Activated CD4-positive, alpha-beta T cell treated with anti-CD3 and anti-CD28 coated beads for 24 hours (primary cell): ENCODE results near the gene CGB1.

Experiments used
- DNase-seq, 2 donors: peaks; one replicate each; pipeline ENCODE4 v3.0.0-alpha.2; 2020; ENCODE audit warnings: low read depth in 2 of 2

The CGB1 gene

GRCh38 chr19:48994035-48994386 is 42.7 kb downstream of the CGB1 start:
- DNase-seq, result no peak

- peak; percentile 99 for DNase-seq
Measured at GRCh38 chr19:48993175-48994034, 43.3 kb downstream of the CGB1 start, which contains the start of the genes GYS1 and RUVBL2. Gene GYS1 (minus strand): TSS chr19:48993309. CDS start chr19:48993112, 197 bp downstream. Gene RUVBL2 (plus strand): TSS chr19:48993887. CDS start chr19:48993912, 25 bp downstream.

DNA sequence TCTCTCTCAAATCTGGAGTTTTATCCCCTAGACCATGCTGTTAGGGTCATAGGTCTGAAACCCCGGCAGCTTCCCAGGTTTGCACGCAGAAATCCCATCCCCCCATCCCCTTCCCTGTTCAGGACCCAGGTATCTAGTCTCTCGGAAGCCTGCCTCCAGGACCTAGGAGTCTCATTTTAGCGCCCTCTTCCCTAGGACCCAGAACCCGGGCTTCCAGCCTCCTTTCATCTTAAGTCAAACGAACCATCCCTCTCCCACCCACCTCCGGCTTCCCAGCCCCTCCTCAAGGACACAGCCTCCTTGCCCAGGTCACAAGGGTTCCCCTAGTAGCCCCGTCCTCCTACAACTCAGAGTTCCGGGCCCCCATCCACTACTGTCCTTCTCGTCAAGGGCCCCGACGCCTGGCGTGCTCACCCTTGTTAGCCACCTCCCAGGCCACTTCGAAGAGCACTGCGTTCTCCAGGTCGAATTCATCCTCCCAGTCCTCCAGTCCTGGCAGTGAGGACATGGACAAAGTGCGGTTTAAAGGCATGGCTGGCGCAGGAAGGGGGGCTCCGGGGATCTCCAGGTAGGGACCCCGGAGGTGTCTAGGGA is 44.0 kb downstream of the CGB1 start:
- no peak for DNase-seq

- DNase-seq, result no peak
Measured at GRCh38 chr19:48991873-48992580, 44.7 kb downstream of the CGB1 start.

DNA sequence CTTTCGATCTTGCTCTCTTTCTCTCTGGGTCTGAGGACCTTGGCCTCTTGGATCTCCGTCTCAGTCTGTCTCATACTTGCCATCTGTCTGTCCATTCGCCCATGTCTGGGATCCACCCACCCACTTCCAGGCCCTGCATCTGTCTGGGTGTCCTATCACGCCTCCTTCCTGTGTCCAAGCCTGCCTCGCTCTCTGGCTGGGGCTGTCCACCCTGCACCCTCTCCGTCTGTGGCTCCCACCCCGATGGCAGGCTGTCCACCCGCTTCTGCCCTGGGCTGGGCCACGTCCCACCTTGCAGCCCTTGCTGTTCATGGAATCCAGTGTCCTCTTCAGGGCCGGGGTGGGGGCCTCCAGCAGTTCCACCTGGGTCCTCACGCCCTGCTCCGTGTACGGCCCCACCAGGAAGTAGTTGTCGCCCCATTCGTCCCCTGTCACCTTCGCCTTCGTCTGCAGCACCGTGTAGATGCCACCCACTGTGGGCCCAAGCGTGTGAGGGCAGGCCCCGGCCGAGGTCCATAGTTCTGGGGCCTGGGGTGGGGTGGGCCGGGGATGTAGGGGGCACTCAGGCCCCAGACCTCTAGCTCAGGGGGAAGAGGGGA is 45.6 kb downstream of the CGB1 start:
- no peak for DNase-seq

DNA sequence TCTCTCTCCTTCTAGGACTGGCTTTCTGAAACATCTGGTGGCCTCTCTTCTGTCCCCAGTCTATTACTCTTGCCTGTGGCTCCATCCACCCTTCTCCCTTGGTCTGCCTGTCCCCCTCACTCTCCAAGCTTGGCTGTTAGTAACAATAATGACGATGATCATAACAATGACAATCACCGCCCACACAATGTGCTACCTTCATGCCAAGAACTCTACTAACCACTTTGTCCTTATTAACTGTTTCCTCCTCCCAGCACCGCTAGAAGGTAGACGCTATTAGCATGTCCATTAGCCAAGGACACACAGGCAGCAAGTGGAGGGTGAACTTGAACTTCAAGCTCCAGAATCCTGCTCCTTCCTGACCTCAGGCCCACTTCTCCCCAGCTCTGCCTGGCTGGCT is 46.3 kb downstream of the CGB1 start:
- no peak for DNase-seq

DNA sequence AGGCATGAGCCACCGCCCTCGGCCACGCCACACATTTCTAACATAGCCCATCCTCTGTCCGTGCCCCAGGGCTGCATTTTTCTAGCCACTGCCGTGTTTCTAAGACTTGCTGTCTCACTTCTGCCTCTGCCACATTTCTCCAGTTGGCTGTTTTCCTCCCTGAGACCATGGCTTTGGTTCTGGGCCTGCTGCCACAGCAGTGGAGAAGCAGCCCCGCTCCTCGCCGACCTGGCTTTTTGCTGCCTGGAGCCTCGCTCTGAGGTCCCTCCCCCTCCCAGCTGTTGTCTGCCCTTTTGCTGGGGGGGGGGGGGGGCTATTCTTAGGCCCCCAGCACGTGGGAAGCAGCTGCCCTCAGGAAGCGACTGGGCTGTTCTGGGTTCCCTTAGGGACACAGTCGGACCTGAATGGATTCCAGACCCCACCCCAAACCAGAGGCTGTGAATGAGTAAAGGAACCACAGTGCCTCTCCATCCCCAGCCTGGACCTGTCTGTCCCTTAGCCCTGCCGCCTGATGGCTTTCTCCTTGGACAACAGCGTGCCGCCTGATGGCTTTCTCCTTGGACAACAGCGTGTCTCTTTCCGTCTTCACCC is 46.9 kb downstream of the CGB1 start:
- DNase-seq, result no peak

DNA sequence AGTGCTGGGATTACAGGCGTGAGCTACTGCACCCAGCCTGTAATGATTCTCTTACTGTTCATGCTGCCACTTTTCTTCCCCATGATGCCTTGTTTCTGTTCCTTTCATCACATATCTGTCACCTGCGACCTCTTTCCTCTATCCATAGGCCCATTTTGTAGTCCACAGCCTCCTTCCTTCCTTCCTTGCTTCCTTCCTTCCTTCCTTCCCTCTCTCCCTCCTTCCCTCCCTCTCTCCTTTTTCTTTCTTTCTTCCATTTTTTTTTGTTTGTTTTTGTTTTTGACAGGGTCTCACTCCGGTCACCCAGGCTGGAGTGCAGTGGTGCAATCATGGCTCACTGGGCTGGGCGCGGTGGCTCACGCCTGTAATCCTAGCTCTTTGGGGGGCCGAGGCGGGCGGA is 47.8 kb downstream of the CGB1 start:
- DNase-seq, result no peak

- DNase-seq, result no peak
Measured at GRCh38 chr19:48988286-48988685, 48.4 kb downstream of the CGB1 start.

GRCh38 chr19:48987323-48987722 is 49.4 kb downstream of the CGB1 start:
- no peak for DNase-seq

GRCh38 chr19:48986211-48986610 is 50.5 kb downstream of the CGB1 start:
- no peak for DNase-seq

DNA sequence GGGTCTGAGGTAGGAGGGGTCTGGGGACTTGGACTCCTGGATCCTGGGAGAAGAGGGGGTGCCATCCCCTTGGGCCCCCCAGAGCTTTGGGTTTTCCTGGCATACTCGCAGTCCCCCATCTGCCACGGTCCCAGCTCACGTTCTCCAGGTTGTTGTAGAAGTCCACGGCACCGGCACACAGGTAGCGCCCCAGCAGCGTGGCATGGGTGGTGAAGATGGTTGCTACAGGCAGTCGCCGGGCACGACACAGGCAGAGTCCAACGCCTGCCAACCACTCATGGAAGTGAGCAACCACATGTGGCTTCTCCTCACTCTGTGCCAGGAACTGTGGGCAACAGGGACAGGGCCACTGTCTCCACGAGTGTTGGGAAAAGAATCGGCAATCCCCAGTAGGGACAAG is 51.0 kb downstream of the CGB1 start:
- DNase-seq, result no peak
